HepG2 (cell line): Measurements from ENCODE around the gene CCNI2. TPM values are rescaled to one million over a fixed set of nuclear protein-coding genes. Genes with fewer than 3 reads are reported as not detected.
A peak's percentile ranks its signal among the peaks of the same experiment; 100 is the strongest.

Source experiments
- BCL3 ChIP-seq: sonication (generic); formaldehyde crosslinking; IDR thresholded peaks from 2 replicates; pipeline ENCODE4 v1.5.1; 2020; ENCODE audit warnings: mild to moderate bottlenecking, missing genetic modification reagents, moderate library complexity
- JARID2 ChIP-seq: sonication (generic); formaldehyde crosslinking; IDR thresholded peaks from 2 replicates; pipeline ENCODE4 v1.8.1; 2023; ENCODE audit warnings: missing genetic modification reagents, inconsistent platforms; ENCODE audit not compliant: insufficient replicate concordance
- POLR2A ChIP-seq, 2 experiments: IDR thresholded peaks; 2 replicates each; pipeline ENCODE4 v1.6.1; 2011; ENCODE audit warnings: low read depth in 2 of 2, low read length in 2 of 2, mild to moderate bottlenecking in 1 of 2, moderate library complexity in 1 of 2; ENCODE audit not compliant: insufficient read depth in 1 of 2
- PTBP1 ChIP-seq: fragments of 200-400 bp; formaldehyde crosslinking; IDR thresholded peaks from 2 replicates; pipeline ENCODE4 v1.6.1; 2018; ENCODE audit warnings: low read length, low read depth; ENCODE audit not compliant: poor library complexity, severe bottlenecking
- SAFB2 ChIP-seq: sonication (generic); formaldehyde crosslinking; IDR thresholded peaks from 2 replicates; pipeline ENCODE4 v1.5.1; 2020; ENCODE audit warnings: missing genetic modification reagents, low read depth, mild to moderate bottlenecking, borderline replicate concordance
- SRY ChIP-seq: sonication (generic); formaldehyde crosslinking; IDR thresholded peaks from 2 replicates; pipeline ENCODE4 v1.8.0; 2022; ENCODE audit warnings: mild to moderate bottlenecking, missing genetic modification reagents
- ZBTB26 ChIP-seq: IDR thresholded peaks from 2 replicates; pipeline ENCODE4 v1.6.1; 2016; ENCODE audit warnings: missing compliant biosample characterization, missing genetic modification reagents, borderline replicate concordance
- ZFP90 ChIP-seq: sonication (generic); formaldehyde crosslinking; IDR thresholded peaks from 2 replicates; pipeline ENCODE4 v1.8.0; 2022; ENCODE audit warnings: missing genetic modification reagents, mild to moderate bottlenecking, inconsistent platforms, borderline replicate concordance
- ZNF513 ChIP-seq: sonication (generic); formaldehyde crosslinking; conservative IDR thresholded peaks from 2 replicates; pipeline ENCODE4 v1.5.0; 2020; ENCODE audit warnings: missing genetic modification reagents
- ZNF781 ChIP-seq: sonication (generic); formaldehyde crosslinking; IDR thresholded peaks from 2 replicates; pipeline ENCODE4 v1.5.1; 2020; ENCODE audit warnings: borderline replicate concordance, mild to moderate bottlenecking, missing genetic modification reagents; ENCODE audit errors: not compliant biosample characterization
- polyA plus RNA-seq, 8 experiments: library from polyadenylated mRNA; depleted of rRNA in 3 of 8; stranded (reverse) in 7 of 8; unstranded in 1 of 8; fragments of >200 nt; fragmentation: Illumina TruSeq in 4 of 8; extraction: Trizol in 4 of 8; gene quantifications; 2 replicates each; pipeline versions ENCODE4 v1.2.1 to v1.2.3, GENCODE V29; 2011 to 2016; ENCODE audit warnings: low read depth in 4 of 8, missing spikeins in 1 of 8, mixed read lengths in 1 of 8; ENCODE audit not compliant: insufficient read depth in 1 of 8
- total RNA-seq, 5 experiments: library from RNA; depleted of rRNA; stranded (reverse); fragments of >200 nt; fragmentation: Illumina TruSeq; extraction: Trizol; gene quantifications; 2 replicates each; pipeline ENCODE4 v1.2.3, GENCODE V29; 2016; ENCODE audit warnings: low read depth in 1 of 5
- TF ChIP-seq, protein P1 (sequence below), 2 experiments: fragments of 450-650 bp in 1 of 2; sonication (generic) in 1 of 2; formaldehyde crosslinking in 1 of 2; IDR thresholded peaks; 2 replicates each; pipeline versions ENCODE4 v1.6.1 to v1.8.0; 2016 to 2022; ENCODE audit warnings: antibody characterized with exemption in 1 of 2, mild to moderate bottlenecking in 1 of 2, missing genetic modification reagents in 1 of 2

CCNI2 gene
- total and polyA plus RNA-seq, 2 of the 13 experiments (the other 11 are each of a cell fraction or from before 2014, with no cell fraction given), result not detected

DNA sequence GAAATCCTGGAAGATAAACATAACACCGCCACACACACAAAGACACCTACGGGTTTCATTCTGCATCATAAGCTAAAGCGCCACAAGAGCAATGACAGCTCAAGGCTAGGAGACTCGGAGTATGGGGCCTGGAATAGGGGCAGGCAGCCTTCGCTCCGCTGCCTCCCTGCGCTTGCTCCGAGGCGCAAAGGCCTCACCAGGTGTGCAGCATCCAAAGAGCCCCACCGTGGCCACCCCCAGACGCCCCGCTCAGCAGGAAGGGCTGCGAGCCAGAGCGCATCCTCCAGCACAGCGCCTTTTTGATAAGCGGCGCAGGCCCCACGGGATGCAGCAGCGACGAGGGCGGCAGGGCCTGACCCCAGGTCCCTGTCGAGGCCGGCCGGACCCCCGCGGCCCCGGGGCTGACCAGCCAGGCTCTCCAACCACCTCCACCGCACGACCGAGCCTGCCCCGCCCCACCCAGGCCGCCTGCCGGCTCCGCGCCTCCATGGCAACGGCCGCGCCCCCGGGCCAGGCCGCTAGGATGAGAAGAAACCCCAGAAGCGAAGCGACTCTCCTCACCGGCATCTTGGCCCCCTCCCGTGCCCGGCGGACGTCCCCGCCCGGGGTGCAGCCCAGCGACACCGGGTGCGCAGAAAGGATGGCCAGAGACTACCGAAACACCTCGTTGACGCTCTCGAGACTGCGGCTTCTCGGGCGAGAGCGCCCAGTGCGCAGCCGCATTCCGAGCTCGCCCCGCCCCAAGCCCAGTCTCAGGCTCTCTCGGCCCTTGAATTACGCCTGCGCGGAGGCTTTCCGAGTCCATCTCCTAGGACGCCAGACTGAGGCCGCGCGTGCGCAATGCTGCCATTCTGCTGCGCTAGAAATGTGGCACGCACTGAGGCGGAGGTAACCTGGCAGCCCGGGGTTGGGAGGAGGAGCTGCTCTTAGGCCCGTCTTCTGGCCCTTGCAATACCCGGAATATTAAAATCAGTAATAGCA, 10.1 kb upstream of the CCNI2 start, which contains the start of gene KIF3A (continued):
- TF ChIP-seq BCL3 (CRISPR knock-in tag) (peak; percentile 71; the same call in 1 of the 2 replicates), PTBP1 (peak; percentile 44), POLR2A (IDR thresholded peaks at IDR 0.05; ENCODE audit: insufficient read depth in 1 of 2, low read depth in 2 of 2, low read length in 2 of 2) (peak; percentile 49 to 55; a peak in 3 of 4 replicates), SRY (CRISPR knock-in tag) (peak; percentile 45; the same call in 1 of the 2 replicates), ZBTB26 (CRISPR knock-in tag) (0 out of 2 replicates have a peak, but pooled peaks have one; percentile 27), ZNF781 (CRISPR knock-in tag) (no peak), ZFP90 (CRISPR knock-in tag) (0 out of 2 replicates have a peak, but pooled peaks have one; percentile 83), ZNF513 (CRISPR knock-in tag) (peak; percentile 75; the same call in 1 of the 2 replicates), SAFB2 (0 out of 2 replicates have a peak, but pooled peaks have one; percentile 49), JARID2 (CRISPR knock-in tag) (peak; percentile 59)
- TF ChIP-seq, protein P1, sequence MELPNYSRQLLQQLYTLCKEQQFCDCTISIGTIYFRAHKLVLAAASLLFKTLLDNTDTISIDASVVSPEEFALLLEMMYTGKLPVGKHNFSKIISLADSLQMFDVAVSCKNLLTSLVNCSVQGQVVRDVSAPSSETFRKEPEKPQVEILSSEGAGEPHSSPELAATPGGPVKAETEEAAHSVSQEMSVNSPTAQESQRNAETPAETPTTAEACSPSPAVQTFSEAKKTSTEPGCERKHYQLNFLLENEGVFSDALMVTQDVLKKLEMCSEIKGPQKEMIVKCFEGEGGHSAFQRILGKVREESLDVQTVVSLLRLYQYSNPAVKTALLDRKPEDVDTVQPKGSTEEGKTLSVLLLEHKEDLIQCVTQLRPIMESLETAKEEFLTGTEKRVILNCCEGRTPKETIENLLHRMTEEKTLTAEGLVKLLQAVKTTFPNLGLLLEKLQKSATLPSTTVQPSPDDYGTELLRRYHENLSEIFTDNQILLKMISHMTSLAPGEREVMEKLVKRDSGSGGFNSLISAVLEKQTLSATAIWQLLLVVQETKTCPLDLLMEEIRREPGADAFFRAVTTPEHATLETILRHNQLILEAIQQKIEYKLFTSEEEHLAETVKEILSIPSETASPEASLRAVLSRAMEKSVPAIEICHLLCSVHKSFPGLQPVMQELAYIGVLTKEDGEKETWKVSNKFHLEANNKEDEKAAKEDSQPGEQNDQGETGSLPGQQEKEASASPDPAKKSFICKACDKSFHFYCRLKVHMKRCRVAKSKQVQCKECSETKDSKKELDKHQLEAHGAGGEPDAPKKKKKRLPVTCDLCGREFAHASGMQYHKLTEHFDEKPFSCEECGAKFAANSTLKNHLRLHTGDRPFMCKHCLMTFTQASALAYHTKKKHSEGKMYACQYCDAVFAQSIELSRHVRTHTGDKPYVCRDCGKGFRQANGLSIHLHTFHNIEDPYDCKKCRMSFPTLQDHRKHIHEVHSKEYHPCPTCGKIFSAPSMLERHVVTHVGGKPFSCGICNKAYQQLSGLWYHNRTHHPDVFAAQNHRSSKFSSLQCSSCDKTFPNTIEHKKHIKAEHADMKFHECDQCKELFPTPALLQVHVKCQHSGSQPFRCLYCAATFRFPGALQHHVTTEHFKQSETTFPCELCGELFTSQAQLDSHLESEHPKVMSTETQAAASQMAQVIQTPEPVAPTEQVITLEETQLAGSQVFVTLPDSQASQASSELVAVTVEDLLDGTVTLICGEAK (IDR thresholded peaks at IDR 0.05), result no peak
- TF ChIP-seq, protein P1 (CRISPR knock-in tag; IDR thresholded peaks at IDR 0.05), result peak; percentile 28; the same call in 1 of the 2 replicates
